SK-N-MC (cell line): ENCODE results near the gene SBF2.
"Not testable (repeated sequence)": the region's sequence is repeated elsewhere in the genome, so short reads cannot be mapped to it uniquely, and the experiment has no call there.

Source experiments
- EZH2 ChIP-seq: fragments of 200-600 bp; sonication (generic); IDR thresholded peaks from one replicate; pipeline ENCODE4 v1.6.1; 2017; ENCODE audit warnings: antibody characterized with exemption
- FOXP2 ChIP-seq: optimal IDR thresholded peaks from 2 replicates; pipeline ENCODE3; 2011; ENCODE audit warnings: mild to moderate bottlenecking, moderate library complexity; ENCODE audit not compliant: insufficient read depth; ENCODE audit errors: extremely low read length, control extremely low read depth
- POLR2AphosphoS5 ChIP-seq: IDR thresholded peaks from 2 replicates; pipeline ENCODE4 v1.6.1; 2012; ENCODE audit warnings: mild to moderate bottlenecking, low read depth, low read length, borderline replicate concordance

GRCh38 chr11:9987303-9987702, 306.7 kb downstream of the SBF2 start:
- TF ChIP-seq EZH2, POLR2AphosphoS5, FOXP2: not testable (repeated sequence)
